ENCODE measurements around the gene ENGASE.

DNA sequence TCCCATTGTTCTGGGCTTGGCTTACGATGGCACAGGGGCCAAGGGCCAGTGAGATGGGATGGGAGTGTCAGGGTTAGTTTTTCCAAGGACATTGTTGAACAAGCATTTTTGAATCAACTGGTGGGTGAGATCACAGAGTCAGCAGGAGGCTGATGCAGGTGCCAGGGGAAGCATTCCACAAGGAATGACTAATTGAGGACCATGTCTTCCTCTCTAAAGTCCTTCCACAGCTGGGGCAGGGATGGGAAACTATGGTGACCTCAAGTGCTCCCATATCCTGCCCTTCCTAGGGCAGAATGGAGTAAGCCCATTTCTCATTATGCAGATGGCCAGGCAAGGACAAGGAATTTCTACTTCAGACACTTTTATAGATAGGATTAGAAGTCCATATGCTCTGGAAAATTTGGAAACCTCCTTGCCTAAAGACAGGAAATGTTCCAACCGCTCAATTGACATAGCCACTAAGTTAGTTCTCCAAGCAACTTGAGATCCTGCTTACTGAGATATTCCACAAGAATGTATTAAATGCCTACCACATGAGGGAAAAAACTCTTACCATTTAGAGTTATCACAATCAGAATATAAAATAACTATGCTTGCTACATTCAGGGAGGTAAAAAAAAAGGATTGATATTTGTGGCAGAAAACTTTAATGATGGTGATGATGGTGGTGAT lies 21.2 kb upstream of the ENGASE start:
- TF ChIP-seq, protein P1, sequence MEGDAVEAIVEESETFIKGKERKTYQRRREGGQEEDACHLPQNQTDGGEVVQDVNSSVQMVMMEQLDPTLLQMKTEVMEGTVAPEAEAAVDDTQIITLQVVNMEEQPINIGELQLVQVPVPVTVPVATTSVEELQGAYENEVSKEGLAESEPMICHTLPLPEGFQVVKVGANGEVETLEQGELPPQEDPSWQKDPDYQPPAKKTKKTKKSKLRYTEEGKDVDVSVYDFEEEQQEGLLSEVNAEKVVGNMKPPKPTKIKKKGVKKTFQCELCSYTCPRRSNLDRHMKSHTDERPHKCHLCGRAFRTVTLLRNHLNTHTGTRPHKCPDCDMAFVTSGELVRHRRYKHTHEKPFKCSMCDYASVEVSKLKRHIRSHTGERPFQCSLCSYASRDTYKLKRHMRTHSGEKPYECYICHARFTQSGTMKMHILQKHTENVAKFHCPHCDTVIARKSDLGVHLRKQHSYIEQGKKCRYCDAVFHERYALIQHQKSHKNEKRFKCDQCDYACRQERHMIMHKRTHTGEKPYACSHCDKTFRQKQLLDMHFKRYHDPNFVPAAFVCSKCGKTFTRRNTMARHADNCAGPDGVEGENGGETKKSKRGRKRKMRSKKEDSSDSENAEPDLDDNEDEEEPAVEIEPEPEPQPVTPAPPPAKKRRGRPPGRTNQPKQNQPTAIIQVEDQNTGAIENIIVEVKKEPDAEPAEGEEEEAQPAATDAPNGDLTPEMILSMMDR (IDR thresholded peaks at IDR 0.05) = no peak
- TF ChIP-seq POLR2A (IDR thresholded peaks at IDR 0.05) (no peak), EP300 (IDR thresholded peaks at IDR 0.05) (no peak), POLR2AphosphoS5 (IDR thresholded peaks at IDR 0.05) (no peak)

Data from stomach (tissue), 4 donors.